OCI-LY1 (cell line): ENCODE measurements around the gene GLI3.

Source experiments
- H2AFZ ChIP-seq: fragments of 200-600 bp; sonication (generic), shearing (Covaris generic); 2 replicates; pipeline ENCODE4 v1.6.0; 2014; ENCODE audit warnings: antibody characterized with exemption, mild to moderate bottlenecking, low read length
- H3F3A ChIP-seq: fragments of 200-600 bp; sonication (generic), shearing (Covaris generic); 2 replicates; pipeline ENCODE4 v1.6.0; 2014; ENCODE audit warnings: mild to moderate bottlenecking, antibody characterized with exemption, low read length, moderate library complexity; ENCODE audit not compliant: insufficient read depth
- H3K27ac ChIP-seq: fragments of 200-600 bp; sonication (generic); 2 replicates; pipeline ENCODE4 v1.5.1; 2014; ENCODE audit warnings: low read length, mixed run types, mild to moderate bottlenecking, low read depth; ENCODE audit not compliant: poor library complexity, severe bottlenecking
- H3K27me3 ChIP-seq: fragments of 200-600 bp; sonication (generic); 2 replicates; pipeline ENCODE4 v1.6.0; 2014; ENCODE audit warnings: antibody characterized with exemption, mild to moderate bottlenecking, low read length, moderate library complexity; ENCODE audit not compliant: insufficient read depth
- H3K36me3 ChIP-seq: fragments of 200-600 bp; sonication (generic); 2 replicates; pipeline ENCODE4 v1.6.1; 2014; ENCODE audit warnings: mild to moderate bottlenecking, antibody characterized with exemption, low read length, moderate library complexity, mixed read lengths; ENCODE audit not compliant: insufficient read depth
- H3K4me1 ChIP-seq: fragments of 200-600 bp; sonication (generic); 2 replicates; pipeline ENCODE4 v1.5.1; 2014; ENCODE audit warnings: mild to moderate bottlenecking, low read length, moderate library complexity; ENCODE audit not compliant: insufficient read depth, severe bottlenecking
- H3K4me2 ChIP-seq: fragments of 200-600 bp; sonication (generic), shearing (Covaris generic); 2 replicates; pipeline ENCODE4 v1.6.1; 2014; ENCODE audit warnings: low read length
- H3K4me3 ChIP-seq: fragments of 200-600 bp; sonication (generic); 2 replicates; pipeline ENCODE4 v1.5.1; 2014; ENCODE audit warnings: low read length, low read depth, mild to moderate bottlenecking, mixed read lengths; ENCODE audit not compliant: poor library complexity, severe bottlenecking
- H3K79me2 ChIP-seq: fragments of 200-600 bp; shearing (Covaris generic); 2 replicates; pipeline ENCODE4 v1.6.1; 2016; ENCODE audit warnings: mixed run types, low read length, mixed read lengths; ENCODE audit not compliant: insufficient read depth
- H3K9ac ChIP-seq: fragments of 200-600 bp; sonication (generic), shearing (Covaris generic); 2 replicates; pipeline ENCODE4 v1.6.1; 2014; ENCODE audit warnings: mild to moderate bottlenecking, low read length, mixed read lengths
- H3K9me2 ChIP-seq: fragments of 200-600 bp; sonication (generic), shearing (Covaris generic); 2 replicates; pipeline ENCODE4 v1.6.1; 2014; ENCODE audit warnings: low read depth, mild to moderate bottlenecking, low read length, mixed read lengths
- H3K9me3 ChIP-seq: fragments of 200-600 bp; shearing (Covaris generic); 2 replicates; pipeline ENCODE4 v1.6.1; 2014; ENCODE audit warnings: low read length, mixed read lengths
- H4K20me1 ChIP-seq: fragments of 200-600 bp; sonication (generic), shearing (Covaris generic); 2 replicates; pipeline ENCODE4 v1.6.0; 2016; ENCODE audit warnings: mild to moderate bottlenecking, low read length; ENCODE audit not compliant: insufficient read depth
- EZH2 ChIP-seq: fragments of 200-600 bp; sonication (generic), shearing (Covaris generic); IDR thresholded peaks from 2 replicates; pipeline ENCODE4 v1.8.0; 2017; ENCODE audit warnings: borderline replicate concordance, mixed run types, mild to moderate bottlenecking, antibody characterized with exemption, low read length, moderate library complexity, mixed read lengths
- TF ChIP-seq, protein P1 (sequence below): fragments of 200-600 bp; sonication (generic), shearing (Covaris generic); IDR thresholded peaks from 2 replicates; pipeline ENCODE4 v1.5.1; 2017; ENCODE audit warnings: mild to moderate bottlenecking, antibody characterized with exemption, low read length, moderate library complexity, mixed read lengths

Gene GLI3

DNA sequence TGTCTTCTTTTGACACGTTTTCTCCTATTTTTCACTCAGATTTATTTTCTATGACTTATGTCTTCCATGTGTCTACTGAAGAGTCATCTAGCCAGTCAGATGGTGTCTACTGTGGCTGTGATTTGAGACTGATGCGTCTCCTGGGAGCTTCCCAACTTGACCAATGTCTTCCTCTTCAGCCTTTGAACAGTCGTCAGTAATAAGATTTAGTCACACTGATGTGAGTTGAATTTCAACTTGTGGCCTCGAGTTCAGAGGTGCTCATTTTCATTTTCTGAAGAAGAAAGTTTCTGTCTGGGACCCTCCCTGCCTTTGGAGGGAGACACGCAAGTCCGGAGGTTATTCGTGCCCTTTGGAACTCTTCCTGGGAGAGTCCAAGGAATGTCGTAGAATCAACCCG lies 312.2 kb downstream of the GLI3 start:
- no peaks in the 10 kb centered on the region for H3K4me1 ChIP-seq
- H3F3A ChIP-seq, result no peaks in the 10 kb centered on the region
- no peak overlapping the region for H3K4me3 ChIP-seq
- no peaks in the 10 kb centered on the region for H4K20me1 ChIP-seq
- no peak overlapping the region for H3K9ac ChIP-seq
- no peak overlapping the region for H2AFZ ChIP-seq
- no peak overlapping the region for H3K4me2 ChIP-seq
- H3K9me2 ChIP-seq, result no peaks in the 10 kb centered on the region
- no peaks in the 10 kb centered on the region for H3K36me3 ChIP-seq
- H3K27me3 ChIP-seq, result no peaks in the 10 kb centered on the region
- no peak overlapping the region for H3K27ac ChIP-seq
- H3K9me3 ChIP-seq, result no peaks in the 10 kb centered on the region
- no peak for TF ChIP-seq EZH2
- TF ChIP-seq, protein P1, sequence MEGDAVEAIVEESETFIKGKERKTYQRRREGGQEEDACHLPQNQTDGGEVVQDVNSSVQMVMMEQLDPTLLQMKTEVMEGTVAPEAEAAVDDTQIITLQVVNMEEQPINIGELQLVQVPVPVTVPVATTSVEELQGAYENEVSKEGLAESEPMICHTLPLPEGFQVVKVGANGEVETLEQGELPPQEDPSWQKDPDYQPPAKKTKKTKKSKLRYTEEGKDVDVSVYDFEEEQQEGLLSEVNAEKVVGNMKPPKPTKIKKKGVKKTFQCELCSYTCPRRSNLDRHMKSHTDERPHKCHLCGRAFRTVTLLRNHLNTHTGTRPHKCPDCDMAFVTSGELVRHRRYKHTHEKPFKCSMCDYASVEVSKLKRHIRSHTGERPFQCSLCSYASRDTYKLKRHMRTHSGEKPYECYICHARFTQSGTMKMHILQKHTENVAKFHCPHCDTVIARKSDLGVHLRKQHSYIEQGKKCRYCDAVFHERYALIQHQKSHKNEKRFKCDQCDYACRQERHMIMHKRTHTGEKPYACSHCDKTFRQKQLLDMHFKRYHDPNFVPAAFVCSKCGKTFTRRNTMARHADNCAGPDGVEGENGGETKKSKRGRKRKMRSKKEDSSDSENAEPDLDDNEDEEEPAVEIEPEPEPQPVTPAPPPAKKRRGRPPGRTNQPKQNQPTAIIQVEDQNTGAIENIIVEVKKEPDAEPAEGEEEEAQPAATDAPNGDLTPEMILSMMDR, result no peak
- H3K79me2 ChIP-seq, result no peaks in the 10 kb centered on the region

DNA sequence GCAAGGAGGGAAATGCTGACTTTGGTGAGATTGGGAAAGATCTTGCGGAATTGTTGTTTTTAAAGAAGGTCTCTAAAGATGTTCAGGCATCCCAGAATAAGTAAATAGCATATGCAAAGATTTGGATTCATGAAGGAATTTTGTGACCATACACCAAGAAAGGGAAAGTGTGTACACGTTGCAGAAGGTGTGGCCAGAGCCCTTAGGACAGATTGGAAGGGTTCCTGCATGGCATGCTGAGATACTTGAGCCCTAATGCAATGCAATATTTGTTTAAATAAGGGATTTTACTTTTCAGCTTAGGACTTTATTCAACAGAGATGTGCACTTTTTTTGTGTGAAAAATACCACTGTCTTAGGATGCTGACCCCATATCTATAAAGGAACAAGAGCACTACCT lies 314.6 kb downstream of the GLI3 start:
- H3K27ac ChIP-seq, result no peak overlapping the region

DNA sequence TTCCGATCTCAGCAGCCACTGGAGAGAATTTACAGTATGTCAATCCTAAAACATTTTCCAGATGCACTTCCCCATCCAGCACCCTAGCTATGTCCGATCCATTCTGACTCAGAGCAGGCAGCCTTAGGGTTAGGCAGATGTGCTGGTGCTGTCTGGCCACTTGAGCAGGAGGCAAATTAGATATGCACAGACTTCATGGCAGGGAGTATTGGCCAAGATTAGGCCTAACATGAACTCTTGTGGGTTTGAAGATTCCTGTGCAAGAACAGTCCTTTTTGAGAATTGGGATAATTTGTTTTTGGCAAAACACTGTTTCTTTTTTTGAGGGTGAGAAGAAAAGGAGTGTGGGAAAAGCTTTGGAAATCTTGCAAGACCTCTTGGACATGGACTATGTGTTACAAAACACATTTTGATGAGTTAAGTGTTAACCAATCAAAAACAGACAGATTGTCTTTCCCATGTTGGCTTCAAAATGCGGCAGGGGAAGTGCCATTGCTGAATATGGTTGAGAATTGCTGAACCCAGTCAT lies 315.5 kb downstream of the GLI3 start:
- no peaks in the 10 kb centered on the region for H3K36me3 ChIP-seq
- no peaks in the 10 kb centered on the region for H3K9me3 ChIP-seq
- H4K20me1 ChIP-seq, result no peaks in the 10 kb centered on the region
- H3K79me2 ChIP-seq, result no peaks in the 10 kb centered on the region
- TF ChIP-seq EZH2, result no peak
- TF ChIP-seq, protein P1, result no peak
- H3K4me1 ChIP-seq, result no peaks in the 10 kb centered on the region
- no peak overlapping the region for H2AFZ ChIP-seq
- no peaks in the 10 kb centered on the region; the same call in 1 of the 2 replicates for H3K27me3 ChIP-seq
- H3K9me2 ChIP-seq, result no peaks in the 10 kb centered on the region
- H3K4me3 ChIP-seq, result no peak overlapping the region
- no peaks in the 10 kb centered on the region for H3F3A ChIP-seq
- no peak overlapping the region for H3K9ac ChIP-seq
- no peak overlapping the region for H3K4me2 ChIP-seq
- H3K27ac ChIP-seq, result no peak overlapping the region

More for the DNA sequence above, 314.6 kb downstream of the GLI3 start:
- no peaks in the 10 kb centered on the region for H3K79me2 ChIP-seq
- no peaks in the 10 kb centered on the region; the same call in 1 of the 2 replicates for H3K27me3 ChIP-seq
- no peak overlapping the region for H3K9ac ChIP-seq
- H4K20me1 ChIP-seq, result no peaks in the 10 kb centered on the region
- H3K4me3 ChIP-seq, result no peak overlapping the region
- H3K36me3 ChIP-seq, result no peaks in the 10 kb centered on the region
- no peaks in the 10 kb centered on the region for H3K9me2 ChIP-seq
- H3K4me2 ChIP-seq, result no peak overlapping the region
- TF ChIP-seq EZH2, result no peak
- TF ChIP-seq, protein P1, result no peak
- H3F3A ChIP-seq, result no peaks in the 10 kb centered on the region
- H3K4me1 ChIP-seq, result no peaks in the 10 kb centered on the region
- no peak overlapping the region for H2AFZ ChIP-seq
- no peaks in the 10 kb centered on the region for H3K9me3 ChIP-seq
